ENCODE data around the gene BNC2.

The BNC2 gene

GRCh38 chr9:16619914-16620520 is 250.5 kb downstream of the BNC2 start:
- no peaks in the 10 kb centered on the region for H3K36me3 ChIP-seq (ENCODE audit: insufficient read depth, low read length)
- no peak overlapping the region for H3K9ac ChIP-seq (ENCODE audit: low read depth, low read length)
- no peaks in the 10 kb centered on the region for H3K27me3 ChIP-seq (ENCODE audit: control insufficient read depth, insufficient read depth, low read length)
- no peak overlapping the region for H3K4me3 ChIP-seq (ENCODE audit: low read length)
- H3K9me3 ChIP-seq (replicated peaks; ENCODE audit: low read length), result no peaks in the 10 kb centered on the region
- peak overlapping the region; percentile 63 for H3K4me2 ChIP-seq (ENCODE audit: low read length)
- peaks cover 35% of the 10 kb centered on the region for H3K4me1 ChIP-seq (ENCODE audit: control insufficient read depth, insufficient read depth, low read length)

- H3K9ac ChIP-seq (ENCODE audit: low read depth, low read length), result no peak overlapping the region
- no peak overlapping the region for H3K4me3 ChIP-seq (ENCODE audit: low read length)
Measured at GRCh38 chr9:16619402-16619801, 251.1 kb downstream of the BNC2 start.

DNA sequence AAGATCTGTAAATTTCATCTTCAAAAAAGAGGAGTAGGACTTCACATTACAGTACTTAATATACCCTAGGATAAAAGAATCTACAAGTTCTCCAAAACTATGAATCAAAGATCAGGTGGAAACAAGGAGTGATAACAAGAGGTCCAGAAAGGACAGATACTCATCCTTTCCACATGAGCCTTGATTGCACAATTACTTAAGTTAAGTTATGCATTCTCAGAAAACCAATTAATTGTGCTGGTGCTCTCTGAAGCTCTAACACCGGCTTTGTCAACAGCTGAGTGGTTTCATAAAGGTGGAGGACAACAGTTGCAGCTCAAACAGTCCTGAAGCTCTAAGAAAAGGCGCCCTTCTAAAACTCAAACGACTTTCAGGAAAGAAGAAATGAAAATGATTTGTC is 251.9 kb downstream of the BNC2 start:
- Histone ChIP-seq H3K4me1 (ENCODE audit: control insufficient read depth, insufficient read depth, low read length) (peaks cover 26% of the 10 kb centered on the region), H3K4me3 (ENCODE audit: low read length) (no peak overlapping the region), H3K36me3 (ENCODE audit: insufficient read depth, low read length) (no peaks in the 10 kb centered on the region), H3K27me3 (ENCODE audit: control insufficient read depth, insufficient read depth, low read length) (no peaks in the 10 kb centered on the region), H3K4me2 (ENCODE audit: low read length) (peak overlapping the region; percentile 63), H3K9me3 (replicated peaks; ENCODE audit: low read length) (no peaks in the 10 kb centered on the region), H3K9ac (ENCODE audit: low read depth, low read length) (no peak overlapping the region)

More at GRCh38 chr9:16619402-16619801, 251.1 kb downstream of the BNC2 start:
- H3K9me3 ChIP-seq (replicated peaks; ENCODE audit: low read length), result no peaks in the 10 kb centered on the region
- H3K36me3 ChIP-seq (ENCODE audit: insufficient read depth, low read length), result no peaks in the 10 kb centered on the region
- peaks cover 29% of the 10 kb centered on the region for H3K4me1 ChIP-seq (ENCODE audit: control insufficient read depth, insufficient read depth, low read length)
- H3K27me3 ChIP-seq (ENCODE audit: control insufficient read depth, insufficient read depth, low read length), result no peaks in the 10 kb centered on the region
- peak overlapping the region; percentile 63 for H3K4me2 ChIP-seq (ENCODE audit: low read length)

DNA sequence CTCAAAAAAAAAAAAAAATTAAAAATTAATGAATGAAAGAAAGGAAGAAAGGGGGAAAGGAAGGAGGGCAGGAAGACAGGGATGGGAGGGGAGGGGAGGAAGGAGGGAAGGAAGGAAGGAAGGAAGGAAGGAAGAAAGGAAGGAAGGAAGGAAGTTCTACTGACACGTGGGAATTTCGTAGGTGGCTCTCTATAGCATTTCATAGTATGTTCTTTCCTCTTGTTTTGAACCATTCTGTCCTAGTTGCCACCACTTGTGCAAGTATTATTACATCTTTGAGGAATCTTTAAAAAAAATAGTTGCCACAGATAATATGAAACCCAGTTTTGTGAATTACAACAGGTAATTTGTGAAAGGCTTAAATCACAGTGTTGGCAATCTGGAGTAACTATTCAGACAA is 253.8 kb downstream of the BNC2 start:
- Histone ChIP-seq H3K9ac (ENCODE audit: low read depth, low read length) (no peak overlapping the region), H3K4me1 (ENCODE audit: control insufficient read depth, insufficient read depth, low read length) (peaks cover 38% of the 10 kb centered on the region), H3K4me3 (ENCODE audit: low read length) (no peak overlapping the region), H3K36me3 (ENCODE audit: insufficient read depth, low read length) (no peaks in the 10 kb centered on the region), H3K4me2 (ENCODE audit: low read length) (no peak overlapping the region), H3K9me3 (replicated peaks; ENCODE audit: low read length) (no peaks in the 10 kb centered on the region), H3K27me3 (ENCODE audit: control insufficient read depth, insufficient read depth, low read length) (no peaks in the 10 kb centered on the region)

DNA sequence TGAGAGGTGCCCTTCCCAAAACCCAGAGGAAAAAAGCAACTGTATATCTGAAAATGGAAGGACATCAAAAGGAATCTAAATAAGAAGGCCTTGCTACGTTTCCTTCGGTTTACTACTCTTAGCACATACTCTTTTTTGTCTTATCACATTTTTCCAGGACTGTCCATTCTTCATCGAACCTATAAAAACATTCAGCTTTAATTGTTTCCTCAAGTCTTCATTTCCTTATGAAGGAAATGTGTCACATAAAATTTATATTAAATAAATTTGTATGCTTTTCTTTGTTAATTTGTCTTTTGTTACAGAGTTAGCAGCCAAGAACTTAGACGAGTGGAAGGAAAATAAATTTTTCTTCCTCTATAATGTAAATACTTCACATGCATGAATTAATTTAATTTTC is 255.0 kb downstream of the BNC2 start:
- H3K36me3 ChIP-seq (ENCODE audit: insufficient read depth, low read length), result no peaks in the 10 kb centered on the region
- H3K9me3 ChIP-seq (replicated peaks; ENCODE audit: low read length), result no peaks in the 10 kb centered on the region

GRCh38 chr9:16613605-16614004 is 256.9 kb downstream of the BNC2 start:
- Histone ChIP-seq H3K4me2 (ENCODE audit: low read length) (no peak overlapping the region), H3K4me3 (ENCODE audit: low read length) (no peak overlapping the region), H3K9ac (ENCODE audit: low read depth, low read length) (no peak overlapping the region), H3K36me3 (ENCODE audit: insufficient read depth, low read length) (no peaks in the 10 kb centered on the region), H3K4me1 (ENCODE audit: control insufficient read depth, insufficient read depth, low read length) (peaks cover 20% of the 10 kb centered on the region), H3K9me3 (replicated peaks; ENCODE audit: low read length) (no peaks in the 10 kb centered on the region), H3K27me3 (ENCODE audit: control insufficient read depth, insufficient read depth, low read length) (no peaks in the 10 kb centered on the region)

More for the DNA sequence above, 255.0 kb downstream of the BNC2 start:
- Histone ChIP-seq H3K9ac (ENCODE audit: low read depth, low read length) (no peak overlapping the region), H3K4me2 (ENCODE audit: low read length) (no peak overlapping the region), H3K4me3 (ENCODE audit: low read length) (no peak overlapping the region), H3K4me1 (ENCODE audit: control insufficient read depth, insufficient read depth, low read length) (peaks cover 38% of the 10 kb centered on the region), H3K27me3 (ENCODE audit: control insufficient read depth, insufficient read depth, low read length) (no peaks in the 10 kb centered on the region)

DNA sequence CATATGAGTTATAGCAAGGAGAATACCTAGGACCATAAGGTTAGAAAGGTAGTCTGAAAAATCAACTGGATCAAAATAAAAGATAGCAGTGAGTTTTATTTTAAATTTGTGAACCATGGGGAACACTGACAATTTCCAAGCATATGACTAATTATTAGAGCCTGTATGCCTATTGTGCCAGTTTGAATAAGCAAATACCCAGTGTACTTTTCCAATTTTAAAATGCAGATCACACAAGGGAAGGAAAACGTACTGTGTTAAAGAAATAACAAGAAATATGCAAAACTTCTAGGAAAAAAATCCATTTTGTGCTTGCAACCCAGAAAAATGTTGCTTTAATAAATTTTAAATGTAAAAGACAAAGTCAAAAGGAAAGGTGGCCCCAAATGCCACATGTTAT is 257.4 kb downstream of the BNC2 start:
- H3K4me3 ChIP-seq (ENCODE audit: low read length), result no peak overlapping the region
- H3K4me1 ChIP-seq (ENCODE audit: control insufficient read depth, insufficient read depth, low read length), result peaks cover 14% of the 10 kb centered on the region
- H3K4me2 ChIP-seq (ENCODE audit: low read length), result no peak overlapping the region
- no peaks in the 10 kb centered on the region for H3K36me3 ChIP-seq (ENCODE audit: insufficient read depth, low read length)
- no peak overlapping the region for H3K9ac ChIP-seq (ENCODE audit: low read depth, low read length)
- H3K27me3 ChIP-seq (ENCODE audit: control insufficient read depth, insufficient read depth, low read length), result no peaks in the 10 kb centered on the region
- no peaks in the 10 kb centered on the region for H3K9me3 ChIP-seq (replicated peaks; ENCODE audit: low read length)

- Histone ChIP-seq H3K9ac (ENCODE audit: low read depth, low read length) (no peak overlapping the region), H3K4me1 (ENCODE audit: control insufficient read depth, insufficient read depth, low read length) (peaks cover 14% of the 10 kb centered on the region), H3K27me3 (ENCODE audit: control insufficient read depth, insufficient read depth, low read length) (no peaks in the 10 kb centered on the region), H3K9me3 (replicated peaks; ENCODE audit: low read length) (no peaks in the 10 kb centered on the region), H3K4me2 (ENCODE audit: low read length) (no peak overlapping the region), H3K4me3 (ENCODE audit: low read length) (no peak overlapping the region), H3K36me3 (ENCODE audit: insufficient read depth, low read length) (no peaks in the 10 kb centered on the region)
Measured at GRCh38 chr9:16612627-16613026, 257.8 kb downstream of the BNC2 start.

DNA sequence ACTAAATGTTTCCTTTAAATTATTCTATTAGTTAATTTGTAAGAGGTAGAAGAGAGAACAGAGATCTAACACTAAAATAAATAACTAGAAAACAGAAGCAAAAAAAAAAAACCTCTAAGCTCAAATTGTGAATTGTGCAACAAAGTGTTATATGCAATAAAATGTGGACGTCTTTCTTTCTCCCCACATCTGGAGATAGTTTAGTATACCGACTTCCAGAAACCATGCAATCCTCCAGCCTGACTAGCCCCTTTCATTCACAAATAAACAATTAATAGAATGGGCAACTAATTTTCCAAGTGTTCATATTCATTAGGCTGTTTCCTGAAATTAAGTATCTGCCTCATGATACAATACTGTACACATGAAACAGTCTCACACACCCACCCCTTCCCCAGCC is 258.5 kb downstream of the BNC2 start:
- peaks cover 14% of the 10 kb centered on the region for H3K4me1 ChIP-seq (ENCODE audit: control insufficient read depth, insufficient read depth, low read length)

GRCh38 chr9:16611001-16611400 is 259.5 kb downstream of the BNC2 start:
- peaks cover 14% of the 10 kb centered on the region for H3K4me1 ChIP-seq (ENCODE audit: control insufficient read depth, insufficient read depth, low read length)

More for the DNA sequence above, 258.5 kb downstream of the BNC2 start:
- no peaks in the 10 kb centered on the region for H3K9me3 ChIP-seq (replicated peaks; ENCODE audit: low read length)
- no peak overlapping the region for H3K9ac ChIP-seq (ENCODE audit: low read depth, low read length)
- no peak overlapping the region for H3K4me3 ChIP-seq (ENCODE audit: low read length)
- no peaks in the 10 kb centered on the region for H3K27me3 ChIP-seq (ENCODE audit: control insufficient read depth, insufficient read depth, low read length)
- no peak overlapping the region for H3K4me2 ChIP-seq (ENCODE audit: low read length)
- H3K36me3 ChIP-seq (ENCODE audit: insufficient read depth, low read length), result no peaks in the 10 kb centered on the region

GRCh38 chr9:16610538-16610937 is 259.9 kb downstream of the BNC2 start:
- Histone ChIP-seq H3K27me3 (ENCODE audit: control insufficient read depth, insufficient read depth, low read length) (no peaks in the 10 kb centered on the region), H3K4me2 (ENCODE audit: low read length) (no peak overlapping the region)

More at GRCh38 chr9:16611001-16611400, 259.5 kb downstream of the BNC2 start:
- H3K4me3 ChIP-seq (ENCODE audit: low read length), result no peak overlapping the region
- no peaks in the 10 kb centered on the region for H3K27me3 ChIP-seq (ENCODE audit: control insufficient read depth, insufficient read depth, low read length)
- no peaks in the 10 kb centered on the region for H3K36me3 ChIP-seq (ENCODE audit: insufficient read depth, low read length)
- no peak overlapping the region for H3K9ac ChIP-seq (ENCODE audit: low read depth, low read length)
- no peak overlapping the region for H3K4me2 ChIP-seq (ENCODE audit: low read length)
- no peaks in the 10 kb centered on the region for H3K9me3 ChIP-seq (replicated peaks; ENCODE audit: low read length)

GRCh38 chr9:16608906-16609305 is 261.6 kb downstream of the BNC2 start:
- H3K4me2 ChIP-seq (ENCODE audit: low read length), result no peak overlapping the region
- no peak overlapping the region for H3K9ac ChIP-seq (ENCODE audit: low read depth, low read length)
- H3K36me3 ChIP-seq (ENCODE audit: insufficient read depth, low read length), result no peaks in the 10 kb centered on the region
- no peaks in the 10 kb centered on the region for H3K9me3 ChIP-seq (replicated peaks; ENCODE audit: low read length)
- peaks cover 14% of the 10 kb centered on the region for H3K4me1 ChIP-seq (ENCODE audit: control insufficient read depth, insufficient read depth, low read length)
- no peak overlapping the region for H3K4me3 ChIP-seq (ENCODE audit: low read length)
- H3K27me3 ChIP-seq (ENCODE audit: control insufficient read depth, insufficient read depth, low read length), result no peaks in the 10 kb centered on the region

More at GRCh38 chr9:16610538-16610937, 259.9 kb downstream of the BNC2 start:
- H3K4me3 ChIP-seq (ENCODE audit: low read length), result no peak overlapping the region
- peaks cover 14% of the 10 kb centered on the region for H3K4me1 ChIP-seq (ENCODE audit: control insufficient read depth, insufficient read depth, low read length)
- H3K36me3 ChIP-seq (ENCODE audit: insufficient read depth, low read length), result no peaks in the 10 kb centered on the region
- no peak overlapping the region for H3K9ac ChIP-seq (ENCODE audit: low read depth, low read length)
- H3K9me3 ChIP-seq (replicated peaks; ENCODE audit: low read length), result no peaks in the 10 kb centered on the region
